Measurements from ENCODE around the gene TXNIP.

DNA sequence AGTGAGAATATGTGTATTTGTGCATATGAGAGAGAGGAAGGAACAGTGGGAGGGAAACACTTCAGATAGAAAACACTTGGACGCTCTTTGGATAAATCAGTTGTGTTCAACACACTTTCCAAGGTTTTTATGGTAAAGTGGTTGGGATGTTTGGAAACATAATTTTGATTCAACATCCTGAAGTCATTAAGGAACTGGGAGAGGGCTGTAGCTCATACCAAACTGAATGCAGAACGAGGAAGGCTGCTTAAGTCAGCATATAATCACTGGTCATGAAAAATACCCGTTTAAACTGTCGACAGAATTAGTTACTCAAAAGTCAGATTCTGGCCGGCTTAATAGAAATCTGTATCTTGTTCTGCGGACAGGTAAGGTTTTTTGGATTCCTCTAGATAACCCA is 53.5 kb downstream of the TXNIP start:
- TF ChIP-seq EZH2 (IDR thresholded peaks at IDR 0.05; ENCODE audit: borderline replicate concordance, low read depth, low read length, poor library complexity, severe bottlenecking) = no peak
- TF ChIP-seq, protein P1, sequence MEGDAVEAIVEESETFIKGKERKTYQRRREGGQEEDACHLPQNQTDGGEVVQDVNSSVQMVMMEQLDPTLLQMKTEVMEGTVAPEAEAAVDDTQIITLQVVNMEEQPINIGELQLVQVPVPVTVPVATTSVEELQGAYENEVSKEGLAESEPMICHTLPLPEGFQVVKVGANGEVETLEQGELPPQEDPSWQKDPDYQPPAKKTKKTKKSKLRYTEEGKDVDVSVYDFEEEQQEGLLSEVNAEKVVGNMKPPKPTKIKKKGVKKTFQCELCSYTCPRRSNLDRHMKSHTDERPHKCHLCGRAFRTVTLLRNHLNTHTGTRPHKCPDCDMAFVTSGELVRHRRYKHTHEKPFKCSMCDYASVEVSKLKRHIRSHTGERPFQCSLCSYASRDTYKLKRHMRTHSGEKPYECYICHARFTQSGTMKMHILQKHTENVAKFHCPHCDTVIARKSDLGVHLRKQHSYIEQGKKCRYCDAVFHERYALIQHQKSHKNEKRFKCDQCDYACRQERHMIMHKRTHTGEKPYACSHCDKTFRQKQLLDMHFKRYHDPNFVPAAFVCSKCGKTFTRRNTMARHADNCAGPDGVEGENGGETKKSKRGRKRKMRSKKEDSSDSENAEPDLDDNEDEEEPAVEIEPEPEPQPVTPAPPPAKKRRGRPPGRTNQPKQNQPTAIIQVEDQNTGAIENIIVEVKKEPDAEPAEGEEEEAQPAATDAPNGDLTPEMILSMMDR (conservative IDR thresholded peaks at IDR 0.05; ENCODE audit: low read depth, low read length) = no peak
